NCI-H82 (cell line): ENCODE measurements around the gene LDLRAP1.

Experiments used
- DNase-seq: peaks from one replicate; lab custom pipeline; 2025; lab: John Stamatoyannopoulos, UW

Gene LDLRAP1

DNA sequence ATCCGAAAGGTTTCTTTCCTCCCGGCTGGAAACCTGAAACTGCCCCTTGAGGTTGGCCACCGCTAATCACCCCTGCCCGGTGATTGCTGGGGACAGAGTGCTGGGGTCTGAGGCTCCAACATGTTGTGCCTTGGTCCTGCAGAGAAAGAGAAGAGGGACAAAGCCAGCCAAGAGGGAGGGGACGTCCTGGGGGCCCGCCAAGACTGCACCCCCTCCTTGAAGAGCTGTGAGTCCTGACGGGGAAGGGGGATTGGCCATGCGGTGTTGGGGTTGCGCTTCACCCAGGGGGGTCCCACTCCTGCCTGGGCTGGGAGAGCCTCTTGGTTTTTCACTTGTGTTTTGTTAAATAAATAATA lies 19.5 kb downstream of the LDLRAP1 start:
- DNase-seq, result no peak

DNA sequence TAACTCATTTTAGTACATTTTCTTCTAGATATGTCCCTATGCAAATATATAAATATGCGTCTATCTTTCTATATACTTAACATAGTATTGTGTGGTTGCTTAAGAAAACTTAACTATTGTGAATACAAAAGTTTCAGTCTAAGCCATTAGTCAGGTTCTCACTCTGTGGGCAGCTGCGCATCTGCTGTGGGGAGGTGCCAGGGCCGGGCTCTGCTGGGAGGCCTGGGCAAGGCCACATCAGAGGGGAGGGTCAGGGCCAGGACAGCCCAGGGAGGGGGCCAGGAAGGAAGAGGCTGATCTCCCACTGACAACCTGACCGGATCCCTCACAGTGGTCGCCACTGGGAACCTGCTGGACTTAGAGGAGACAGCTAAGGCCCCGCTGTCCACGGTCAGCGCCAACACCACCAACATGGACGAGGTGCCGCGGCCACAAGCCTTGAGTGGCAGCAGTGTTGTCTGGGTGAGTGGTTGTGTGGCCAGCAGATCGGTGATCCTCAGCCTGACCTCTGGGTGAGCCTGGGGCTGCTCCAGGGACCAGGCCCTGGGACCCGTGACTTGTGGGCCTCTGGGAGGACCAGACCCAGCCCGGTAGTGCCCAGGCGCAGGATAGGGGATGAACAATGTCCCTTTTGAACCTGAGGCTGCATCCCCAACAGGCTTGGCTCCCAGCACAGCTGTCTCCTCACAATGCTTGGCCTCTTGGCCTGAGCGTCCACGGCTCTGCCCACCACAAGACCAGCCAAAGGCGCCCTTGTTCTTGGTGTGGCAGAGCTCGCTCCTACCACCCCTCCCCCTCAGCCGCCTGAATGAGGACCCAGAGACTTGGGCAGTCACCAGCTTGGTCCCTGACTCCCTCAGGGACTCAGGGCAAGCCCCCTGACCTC lies 20.2 kb downstream of the LDLRAP1 start:
- DNase-seq, result no peak

DNA sequence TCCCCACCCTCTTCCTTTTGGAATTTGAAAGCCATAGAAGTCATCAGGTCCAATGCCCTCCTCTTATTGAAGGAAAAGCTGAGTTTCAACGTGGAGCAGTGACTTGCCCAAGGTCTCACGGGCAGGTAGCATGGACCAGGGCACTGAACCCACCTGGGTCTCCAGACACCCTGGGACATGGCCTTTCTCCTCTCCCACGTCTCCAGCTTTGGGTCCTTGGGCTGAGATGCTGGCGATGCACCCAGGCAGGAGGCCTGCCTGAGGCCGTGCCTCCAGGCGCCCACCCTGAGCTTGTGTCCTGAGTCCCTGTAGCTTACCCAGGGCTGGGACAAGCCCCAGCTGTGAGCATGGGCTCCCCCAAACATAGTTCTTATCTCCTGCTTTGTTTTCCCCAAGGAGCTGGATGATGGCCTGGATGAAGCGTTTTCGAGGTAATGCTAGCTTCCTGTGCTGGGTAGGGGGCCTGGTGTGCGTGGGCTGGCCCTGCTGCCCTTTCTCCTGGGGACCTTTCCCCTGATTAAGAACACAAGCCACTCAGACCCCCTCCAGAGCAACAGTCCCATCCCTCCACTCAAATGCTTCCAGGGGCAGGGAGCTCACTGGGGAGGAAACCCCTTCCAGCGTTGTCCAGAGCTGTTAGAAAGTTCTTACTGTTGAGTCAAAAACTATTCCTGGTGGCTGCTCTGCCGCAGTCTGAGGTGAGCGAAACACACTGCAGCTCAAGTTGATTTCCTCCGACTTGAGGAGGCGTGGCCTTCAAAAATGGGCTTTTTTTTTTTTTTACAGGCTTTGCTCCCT lies 21.6 kb downstream of the LDLRAP1 start:
- DNase-seq, result no peak

DNA sequence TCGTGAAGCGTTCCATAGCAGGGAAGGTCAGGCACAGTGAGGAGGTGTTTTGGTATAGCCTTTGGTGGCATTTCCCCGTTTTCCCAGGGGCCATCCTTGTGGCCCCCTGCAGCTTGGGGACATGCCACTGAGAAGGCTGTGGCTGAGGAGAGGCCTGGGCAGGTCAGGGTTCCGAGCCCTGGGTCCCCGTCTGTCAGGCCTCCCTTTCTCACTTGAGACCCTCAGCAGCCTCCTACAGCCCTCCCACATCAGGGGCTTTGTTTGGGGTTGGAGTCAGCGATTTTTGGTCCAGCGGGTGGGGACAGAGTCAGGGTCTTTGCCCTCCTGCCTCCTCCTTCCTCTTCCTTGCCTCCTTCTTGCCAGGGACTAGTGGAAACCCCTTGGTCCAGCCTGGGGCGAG lies 22.2 kb downstream of the LDLRAP1 start:
- DNase-seq, result no peak

DNA sequence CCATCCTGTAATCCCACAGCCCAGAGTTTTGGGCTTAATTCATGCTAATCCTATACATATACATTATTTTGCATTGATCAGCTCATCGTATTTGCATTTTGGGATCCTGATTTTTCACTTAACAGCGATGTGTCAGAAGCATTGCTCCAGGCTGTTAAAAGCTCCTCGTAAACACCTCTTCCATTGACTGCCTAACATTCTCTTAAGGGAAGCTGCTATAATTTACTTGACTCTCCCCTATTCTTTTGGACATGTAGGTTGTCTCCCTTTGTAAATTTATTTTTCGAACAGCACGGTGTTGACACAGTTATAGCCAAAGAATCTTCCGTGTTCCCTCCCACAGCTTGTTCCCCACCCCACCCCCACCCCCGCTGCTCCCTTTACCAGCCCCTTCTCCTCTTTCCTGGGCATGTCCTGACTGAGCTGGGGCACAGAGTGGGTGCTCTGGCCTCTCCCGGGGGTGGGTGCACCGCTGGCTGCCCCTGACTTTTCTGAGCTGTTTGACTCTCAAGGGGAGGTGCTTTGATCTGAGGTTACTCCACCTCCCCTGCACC lies 22.8 kb downstream of the LDLRAP1 start:
- no peak for DNase-seq

DNA sequence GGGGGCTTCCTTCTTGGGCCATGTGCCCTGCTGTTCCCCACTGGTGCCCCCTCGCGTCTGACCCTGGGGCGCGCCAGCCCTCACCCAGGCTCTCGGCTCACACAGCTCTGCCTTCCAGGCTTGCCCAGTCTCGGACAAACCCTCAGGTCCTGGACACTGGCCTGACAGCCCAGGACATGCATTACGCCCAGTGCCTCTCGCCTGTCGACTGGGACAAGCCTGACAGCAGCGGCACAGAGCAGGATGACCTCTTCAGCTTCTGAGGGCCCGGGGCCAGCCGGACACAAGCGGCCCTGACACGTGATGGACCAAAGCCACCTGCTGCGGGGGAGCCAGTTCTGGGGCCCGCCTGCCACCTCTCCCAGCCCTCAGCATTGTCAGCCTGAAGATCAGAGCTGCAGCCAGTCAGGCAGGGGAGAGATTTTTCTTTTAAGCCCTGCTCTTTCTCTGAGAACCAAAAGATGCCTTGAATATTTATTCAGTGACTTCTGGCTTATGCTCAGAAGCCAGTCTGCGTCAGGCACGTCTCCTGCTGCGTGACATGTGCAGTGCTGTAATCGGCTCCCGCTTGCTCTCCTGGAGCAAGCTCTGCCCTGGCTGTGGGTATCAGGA lies 23.4 kb downstream of the LDLRAP1 start:
- DNase-seq, result peak; percentile 40

DNA sequence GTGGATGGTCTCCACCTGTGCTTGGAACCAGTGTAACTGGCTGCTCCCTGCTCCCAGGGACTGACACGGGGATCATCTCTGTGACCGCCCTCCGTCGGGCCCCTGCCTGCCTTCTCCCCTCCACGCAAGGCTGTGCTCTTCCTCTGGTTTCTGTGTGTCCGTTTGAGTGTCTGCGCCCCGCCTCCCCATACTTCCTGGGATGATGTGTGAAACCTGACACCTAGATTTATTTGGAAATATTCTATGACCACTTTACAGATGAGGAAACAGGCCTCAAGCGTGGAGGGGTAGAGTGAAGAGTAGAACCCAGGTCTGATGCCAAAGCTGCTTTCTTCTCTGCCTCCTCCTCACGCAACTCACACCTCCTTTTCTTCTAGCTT lies 24.3 kb downstream of the LDLRAP1 start:
- DNase-seq, result no peak

DNA sequence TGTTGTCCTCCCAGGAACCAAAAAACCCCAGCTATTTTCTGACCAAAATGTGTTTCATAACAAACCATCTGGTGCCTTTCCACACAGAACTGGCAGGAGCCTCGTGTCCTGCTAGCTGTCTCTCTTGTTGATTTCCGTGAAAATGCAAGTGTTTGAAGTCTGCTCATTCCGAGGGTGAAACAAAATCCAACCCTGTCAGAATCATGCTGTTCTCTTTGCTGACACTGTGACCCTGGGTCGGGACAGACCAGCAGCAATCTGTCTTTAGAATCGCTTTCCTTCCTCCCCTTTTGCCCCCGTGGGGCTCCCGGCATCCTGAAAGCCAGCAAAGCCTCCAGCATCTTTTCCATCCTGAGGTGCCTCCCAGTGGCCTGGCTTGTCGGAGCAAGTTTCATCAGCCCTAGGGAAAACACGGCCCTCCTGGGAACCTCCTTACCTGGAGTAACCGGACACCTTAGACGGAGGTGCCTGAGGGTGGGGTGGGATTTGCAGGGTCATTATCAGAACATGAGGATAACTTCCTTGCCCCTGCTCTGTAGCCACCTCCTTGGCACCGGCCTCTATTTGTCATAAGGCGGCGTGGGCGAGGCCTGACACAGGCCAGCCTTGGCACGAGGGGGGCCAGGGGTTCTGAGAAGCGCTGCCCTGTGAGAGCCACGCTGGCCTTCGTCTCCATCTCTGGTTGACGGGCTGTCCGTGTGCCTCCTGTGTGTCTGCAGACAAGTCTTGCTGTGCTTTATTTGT lies 24.9 kb downstream of the LDLRAP1 start:
- DNase-seq, result peak; percentile 37

DNA sequence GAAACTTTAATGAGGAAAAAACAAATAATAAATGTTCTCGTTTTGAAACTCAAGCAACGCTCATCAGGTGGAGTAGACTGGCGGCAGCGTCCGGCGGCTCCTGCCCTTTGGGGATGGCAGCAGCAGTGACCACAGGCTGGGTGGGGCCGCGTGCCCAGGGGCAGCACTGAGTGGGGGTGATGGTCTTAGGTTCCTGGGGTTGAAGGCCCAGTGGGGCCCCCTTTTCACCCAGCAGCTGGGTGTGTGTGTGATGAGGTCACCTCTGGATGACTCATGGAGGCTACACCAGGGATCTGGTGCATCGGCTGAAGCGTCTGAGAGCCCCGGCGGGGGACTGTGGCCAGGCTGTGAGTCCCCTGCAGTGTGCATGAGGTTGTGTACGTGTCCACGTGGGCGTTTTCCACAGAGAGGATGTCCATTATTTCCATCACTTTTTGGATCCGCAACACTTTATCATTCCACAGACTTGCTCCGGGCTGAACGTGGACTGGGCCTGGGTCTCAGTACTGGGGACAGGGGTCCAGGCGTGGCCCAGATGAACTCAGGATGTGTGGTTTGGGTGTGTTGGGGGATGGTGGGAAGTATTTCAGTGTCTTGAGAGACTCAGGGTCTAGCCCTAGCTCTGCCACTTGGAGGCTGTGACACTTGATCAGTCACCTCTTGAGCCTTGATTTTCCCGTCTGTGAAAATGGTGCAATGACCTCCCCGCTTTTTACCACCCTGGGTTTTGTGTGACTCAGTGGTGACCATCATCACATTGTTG lies 25.6 kb downstream of the LDLRAP1 start:
- no peak for DNase-seq

DNA sequence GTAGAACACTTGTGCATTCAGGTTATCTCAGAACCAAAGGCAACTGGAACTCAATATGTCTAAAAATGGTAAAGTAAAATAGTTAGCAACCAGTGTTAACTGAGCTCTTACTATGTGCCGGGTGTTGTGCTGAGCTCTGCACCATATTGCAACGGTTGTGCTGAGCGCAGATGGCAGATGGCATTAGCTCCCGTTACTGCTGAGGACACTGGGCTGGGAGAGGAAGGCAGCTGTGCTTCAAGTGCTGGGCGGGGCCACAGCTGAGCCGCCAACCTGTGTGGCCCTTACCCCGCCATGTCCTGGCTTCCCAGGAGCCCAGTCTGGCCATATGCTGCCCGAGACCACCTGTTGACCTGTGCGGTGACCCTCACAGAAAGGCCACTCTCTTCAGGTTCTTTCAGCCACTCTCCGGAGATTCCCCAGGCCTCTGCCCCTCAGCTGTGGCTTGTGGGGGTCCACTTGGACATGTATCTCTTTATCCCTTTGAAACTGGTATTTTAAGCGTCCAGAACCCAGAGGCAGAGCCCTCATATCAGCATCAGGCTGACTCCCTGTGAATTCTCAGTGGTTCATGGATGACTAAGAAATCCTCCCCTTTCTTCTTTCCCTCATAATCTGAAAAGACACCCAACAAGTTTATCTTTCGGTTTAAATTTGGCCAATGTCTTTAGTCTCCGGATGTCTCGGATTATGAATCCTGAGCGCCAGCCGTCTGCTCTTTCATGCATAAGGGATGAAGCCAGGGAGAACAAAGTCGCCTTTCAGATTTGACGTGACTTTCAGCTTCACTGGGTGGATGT lies 26.4 kb downstream of the LDLRAP1 start:
- DNase-seq, result peak; percentile 97

DNA sequence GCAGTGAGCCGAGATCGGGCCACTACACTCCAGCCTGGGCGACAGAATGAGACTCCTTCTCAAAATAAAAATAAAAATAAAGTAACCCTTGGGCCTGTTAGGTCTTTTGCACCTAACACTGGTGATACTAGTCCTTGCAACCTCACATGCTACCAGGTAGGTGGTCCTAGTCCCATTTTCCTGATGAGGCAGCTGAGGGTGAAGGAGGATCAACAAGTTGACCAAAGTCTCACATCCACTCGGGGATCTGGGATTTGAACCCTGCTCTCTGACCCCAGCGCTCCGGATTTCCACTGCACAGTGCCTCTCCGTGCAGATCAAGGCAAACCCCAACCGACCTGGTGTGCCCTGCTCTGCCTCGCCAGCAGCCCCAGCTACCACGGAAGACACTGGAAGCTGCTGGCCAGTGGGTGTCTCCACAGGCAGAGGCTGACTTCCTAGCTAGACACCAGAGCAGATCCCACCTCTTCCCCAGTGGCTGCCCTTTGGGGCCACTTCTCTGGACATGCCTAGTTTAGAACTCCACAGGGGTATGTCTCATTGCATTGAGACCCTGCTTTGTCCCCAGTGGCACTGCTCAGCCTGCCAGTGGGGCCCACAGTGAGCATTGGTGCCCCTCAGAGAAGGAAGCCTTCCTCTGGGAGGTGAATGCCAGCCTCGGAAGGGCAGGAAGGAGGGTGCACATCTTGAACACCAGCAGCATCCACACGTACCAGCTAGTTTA lies 27.6 kb downstream of the LDLRAP1 start:
- no peak for DNase-seq

DNA sequence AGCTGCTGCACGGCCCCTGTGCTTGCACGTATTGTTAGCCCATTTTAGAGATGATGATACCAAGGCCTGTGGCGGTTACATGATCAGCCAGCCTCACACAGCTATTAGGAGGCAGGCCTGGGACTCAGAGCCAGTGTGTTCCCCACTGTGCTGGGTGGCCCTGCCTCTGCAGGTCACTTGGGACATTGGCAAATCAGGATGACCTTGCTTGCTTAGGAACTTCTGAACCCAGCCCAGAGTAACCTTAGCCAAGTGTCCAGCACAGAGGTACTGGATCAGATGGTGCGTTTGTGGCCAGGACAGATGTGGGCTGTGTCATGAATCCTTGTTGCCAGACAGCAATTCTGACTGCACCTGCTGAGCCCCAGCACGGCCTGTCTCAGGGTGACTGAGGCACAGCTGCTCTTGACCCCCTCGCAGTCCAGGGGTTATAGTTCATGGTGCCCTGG lies 28.1 kb downstream of the LDLRAP1 start:
- DNase-seq, result no peak

DNA sequence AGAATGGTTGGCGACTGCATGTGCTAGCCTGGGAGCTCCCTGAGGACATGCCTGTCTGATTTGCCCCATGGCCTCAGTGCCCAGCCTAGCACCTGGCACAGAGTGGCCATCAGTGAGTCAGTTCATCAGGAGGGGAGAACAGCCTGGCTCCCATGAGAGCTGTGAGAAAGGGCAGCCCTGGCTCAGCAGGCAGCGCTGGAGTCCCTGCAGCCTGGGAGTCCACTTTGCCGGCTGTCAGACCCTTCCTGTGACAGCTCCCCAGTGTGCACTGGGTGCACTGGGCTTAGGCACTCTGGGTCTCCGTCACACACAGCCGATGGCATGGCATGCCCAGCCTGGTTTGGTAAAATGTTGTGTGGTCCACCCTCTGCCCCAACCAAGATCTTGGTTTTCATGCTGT lies 28.7 kb downstream of the LDLRAP1 start:
- DNase-seq, result no peak

DNA sequence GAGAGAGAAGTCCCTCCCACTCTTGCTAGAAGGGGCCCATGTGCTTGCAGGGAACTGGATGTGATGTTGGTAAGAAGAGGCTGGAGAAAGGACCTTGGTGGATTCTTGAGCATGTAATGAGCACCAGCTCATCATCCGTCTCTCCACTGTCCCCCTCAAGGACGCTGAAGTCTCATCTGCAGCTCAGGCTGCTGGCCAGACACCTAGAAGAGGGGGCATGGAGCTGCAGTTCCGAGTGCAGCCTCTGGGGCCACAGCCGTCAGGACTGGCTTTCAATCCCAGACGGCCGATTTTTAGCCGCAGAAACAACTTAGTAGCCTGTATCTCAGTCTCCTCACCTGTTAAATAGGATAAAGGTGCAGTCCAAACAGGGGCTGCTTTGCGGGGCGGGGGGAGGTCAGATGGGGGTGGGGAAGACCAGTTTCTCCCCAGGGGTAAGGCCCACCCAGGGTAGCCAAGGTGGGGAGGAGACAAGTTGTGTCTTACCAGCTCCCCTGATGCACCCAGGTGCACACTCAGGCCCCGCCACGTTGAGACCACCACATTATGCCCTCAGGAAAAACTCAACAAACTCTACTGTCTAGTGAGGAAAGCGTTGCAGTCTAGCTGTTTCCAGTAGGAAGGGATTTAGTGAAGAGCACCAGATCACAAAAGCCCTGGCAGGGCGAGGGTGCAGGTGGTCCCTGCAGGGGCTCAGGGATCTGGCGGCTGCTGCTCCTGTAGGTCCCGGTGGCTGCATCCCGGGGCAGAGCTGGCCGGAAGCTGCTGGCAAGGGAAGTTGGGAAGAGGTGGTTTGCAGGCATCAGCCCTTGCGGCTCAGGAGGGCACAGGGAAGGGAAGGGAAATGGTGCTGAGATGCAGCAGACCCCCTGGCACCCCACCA lies 29.5 kb downstream of the LDLRAP1 start:
- DNase-seq, result peak; percentile 83

DNA sequence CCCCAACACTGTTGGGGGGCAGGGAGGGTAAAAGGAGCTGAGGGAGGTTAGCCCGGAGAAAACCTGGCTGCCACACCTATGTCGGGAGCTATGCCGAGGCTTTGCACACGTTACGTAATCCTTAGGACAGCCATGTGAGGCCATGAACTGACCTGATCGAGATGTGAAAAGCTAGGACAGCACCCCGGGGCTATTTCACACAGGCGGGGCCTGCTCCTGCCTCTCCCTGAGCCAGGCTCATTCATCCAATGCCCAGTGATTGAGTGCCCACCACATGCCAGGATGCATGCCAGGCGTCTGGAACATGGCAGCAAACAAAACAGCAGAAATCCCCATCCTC lies 30.2 kb downstream of the LDLRAP1 start:
- no peak for DNase-seq

DNA sequence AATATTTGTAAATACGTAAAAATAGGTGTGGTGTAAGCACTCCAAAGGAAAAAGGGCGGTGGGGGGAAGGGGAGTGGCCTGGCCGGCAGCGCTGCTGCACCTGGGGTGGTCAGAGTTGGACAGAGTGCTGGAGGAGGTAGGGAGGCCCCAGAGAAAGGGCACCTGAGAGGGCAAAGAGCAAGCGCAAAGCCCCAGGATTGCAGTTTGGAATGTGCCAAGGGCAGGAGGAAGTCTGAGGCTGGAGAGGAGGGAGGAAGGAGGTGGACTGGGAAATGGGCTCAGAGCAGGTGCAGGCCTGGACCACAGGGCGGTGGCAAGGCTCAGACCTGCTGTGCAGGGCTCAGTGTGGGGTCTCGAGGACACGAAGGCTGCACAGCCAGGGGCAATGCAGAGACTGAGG lies 30.6 kb downstream of the LDLRAP1 start:
- no peak for DNase-seq

DNA sequence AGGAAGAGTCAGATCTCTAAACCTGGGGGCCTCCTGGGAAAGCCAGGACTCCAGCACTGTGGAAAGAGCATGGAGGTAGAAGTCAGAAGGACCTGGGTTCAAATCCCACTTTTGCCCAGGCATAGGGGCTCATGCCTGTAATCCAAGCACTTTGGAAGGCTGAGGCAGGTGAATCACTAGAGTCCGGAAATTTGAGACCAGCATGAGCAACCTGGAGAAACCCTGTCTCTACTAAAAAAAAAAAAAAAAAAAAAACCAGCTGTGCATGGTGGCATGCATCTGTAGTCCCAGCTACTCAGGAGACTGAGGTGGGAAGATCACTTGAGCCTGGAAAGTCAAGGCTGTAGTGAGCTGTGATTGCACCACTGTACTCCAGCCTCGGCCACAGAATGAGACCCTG lies 31.8 kb downstream of the LDLRAP1 start:
- DNase-seq, result no peak

DNA sequence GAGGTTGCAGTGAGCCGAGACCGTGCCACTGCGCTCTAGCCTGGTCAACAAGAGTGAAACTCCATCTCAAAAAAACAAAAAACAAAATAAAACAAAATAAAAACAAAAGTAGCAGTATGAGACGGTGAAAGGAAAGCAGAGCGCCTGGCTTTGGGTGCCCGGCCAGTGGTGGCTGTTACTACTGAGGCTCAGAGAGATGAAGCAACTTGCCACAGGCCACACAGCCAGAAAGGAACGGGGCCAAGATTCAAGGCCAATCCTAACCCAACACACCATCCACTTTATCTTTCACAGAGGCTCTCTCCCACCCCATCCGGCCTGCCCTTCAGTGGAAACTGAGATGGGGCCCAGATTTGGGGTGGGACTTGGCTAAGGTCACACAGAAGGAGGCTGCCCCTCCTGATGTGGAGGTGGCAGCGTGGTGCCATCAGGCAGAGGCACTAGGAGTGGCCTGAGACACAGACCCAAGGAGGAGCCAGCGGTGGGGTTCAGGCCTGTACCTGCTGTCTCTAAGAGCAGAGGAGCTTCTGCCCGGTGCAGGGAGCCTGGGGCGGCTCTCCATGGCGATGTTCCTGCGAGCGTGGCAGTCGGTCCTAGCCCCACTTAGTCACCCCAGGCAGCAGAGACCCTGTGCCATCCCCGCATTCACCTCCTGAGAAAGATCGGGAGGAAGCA lies 33.2 kb downstream of the LDLRAP1 start:
- DNase-seq, result no peak
